GM12878 (cell line): ENCODE results near the gene MAGI2. TPM values are rescaled to one million over a fixed set of nuclear protein-coding genes. Genes with fewer than 3 reads are reported as not detected.

Source experiments
- ATAC-seq: fragments of 200-7000 bp; cut with Tn5 transposase; 3 replicates; pipeline ENCODE4 v1.9.1; 2020; ENCODE audit warnings: mild to moderate bottlenecking, moderate library complexity
- BruUV-seq: library from RNA; stranded (reverse); fragments of 400-500 nt; replicated peaks from 2 replicates; lab custom pipeline; 2021; lab: Mats Ljungman, UMichigan
- CTCF ChIA-PET: fragments of 300-600 bp; sonication (Branson Sonifier 250); formaldehyde crosslinking; extraction: SDS; loops from one replicate; lab custom pipeline; 2021; ENCODE audit warnings: inconsistent platforms; lab: Yijun Ruan, JAX
- POLR2A ChIA-PET: fragments of 350-600 bp; formaldehyde crosslinking; extraction: SDS; loops from one replicate; lab custom pipeline; 2021; ENCODE audit warnings: inconsistent platforms; lab: Charles Lee
- RAD21 ChIA-PET: fragments of 300-600 bp; sonication (Branson Sonifier 250); formaldehyde crosslinking; loops from one replicate; lab custom pipeline; 2023; ENCODE audit warnings: antibody characterized with exemption; ENCODE audit not compliant: unreplicated experiment; lab: Charles Lee
- SMC1A ChIA-PET: fragments of 300-600 bp; sonication (Branson Sonifier 250); formaldehyde crosslinking; loops from one replicate; lab custom pipeline; 2023; ENCODE audit not compliant: unreplicated experiment, uncharacterized antibody; lab: Charles Lee
- DNase-seq: peaks from one replicate; pipeline ENCODE4 v3.0.0-alpha.2; 2011; ENCODE audit warnings: low read depth, low spot score
- FAIRE-seq: peaks from 3 replicates; lab custom pipeline; 2011; peaks lifted over from hg19 to GRCh38; lab: Jason Lieb, UNC
- H2AFZ ChIP-seq: 2 replicates; pipeline ENCODE4 v1.6.0; 2011; ENCODE audit warnings: low read depth, low read length, control low read depth; ENCODE audit not compliant: control insufficient read depth
- H3K27ac ChIP-seq: 2 replicates; pipeline ENCODE4 v1.5.1; 2011; ENCODE audit warnings: control low read depth; ENCODE audit not compliant: control insufficient read depth, insufficient read depth
- H3K27me3 ChIP-seq, 2 experiments: replicated peaks in 1 of 2; 2 replicates each; pipeline versions ENCODE4 v1.6.0 to v1.6.1; 2011; ENCODE audit warnings: low read length in 1 of 2; ENCODE audit not compliant: control insufficient read depth in 2 of 2, insufficient read depth in 2 of 2
- H3K36me3 ChIP-seq, 2 experiments: 2 replicates each; pipeline ENCODE4 v1.5.1; 2011; ENCODE audit warnings: low read length in 1 of 2; ENCODE audit not compliant: control insufficient read depth in 2 of 2, insufficient read depth in 2 of 2
- H3K4me1 ChIP-seq: 2 replicates; pipeline ENCODE4 v1.6.1; 2011; ENCODE audit warnings: mild to moderate bottlenecking, low read length, moderate library complexity, mixed read lengths; ENCODE audit not compliant: control insufficient read depth, insufficient read depth
- H3K4me2 ChIP-seq: 2 replicates; pipeline ENCODE4 v1.6.0; 2011; ENCODE audit warnings: control low read depth; ENCODE audit not compliant: control insufficient read depth, insufficient read depth
- H3K4me3 ChIP-seq: fragments of 200-600 bp; sonication (generic); 2 replicates; pipeline ENCODE4 v1.5.1; 2016
- H3K79me2 ChIP-seq: 2 replicates; pipeline ENCODE4 v1.6.0; 2011; ENCODE audit warnings: low read length; ENCODE audit not compliant: control insufficient read depth, insufficient read depth
- H3K9ac ChIP-seq: 2 replicates; pipeline ENCODE4 v1.8.0; 2011; ENCODE audit warnings: low read length, control low read depth, mixed read lengths; ENCODE audit not compliant: control insufficient read depth, insufficient read depth
- H3K9me3 ChIP-seq: replicated peaks from 3 replicates; pipeline ENCODE4 v1.5.1; 2011; ENCODE audit warnings: mild to moderate bottlenecking, low read length; ENCODE audit not compliant: control insufficient read depth, insufficient read depth
- H4K20me1 ChIP-seq: 2 replicates; pipeline ENCODE4 v1.6.0; 2011; ENCODE audit not compliant: control insufficient read depth, insufficient read depth
- BHLHE40 ChIP-seq, 2 experiments: fragments of 450-650 bp in 1 of 2; IDR thresholded peaks; 2 replicates each; pipeline ENCODE4 v1.6.1; 2011 to 2017; ENCODE audit warnings: low read depth in 2 of 2, borderline replicate concordance in 1 of 2, improper control_type of control experiment in 1 of 2, low read length in 1 of 2, mild to moderate bottlenecking in 1 of 2
- BRCA1 ChIP-seq: IDR thresholded peaks from 2 replicates; pipeline ENCODE4 v1.6.1; 2011; ENCODE audit warnings: low read depth, low read length, improper control_type of control experiment
- CEBPB ChIP-seq, 2 experiments: fragments of 150-350 bp in 1 of 2; IDR thresholded peaks; 2 replicates each; pipeline ENCODE4 v1.6.1; 2012 to 2014; ENCODE audit warnings: low read depth in 2 of 2, low read length in 2 of 2, borderline replicate concordance in 1 of 2, inconsistent platforms in 1 of 2
- CTCF ChIP-seq, 3 experiments: IDR thresholded peaks in 2 of 3; conservative IDR thresholded peaks in 1 of 3; 2 replicates each; pipeline ENCODE4 v1.5.1; 2011; ENCODE audit warnings: low read depth in 3 of 3, low read length in 3 of 3, mild to moderate bottlenecking in 3 of 3, control low read depth in 2 of 3, moderate library complexity in 2 of 3, inconsistent platforms in 1 of 3, mixed read lengths in 1 of 3; ENCODE audit not compliant: control insufficient read depth in 2 of 3, insufficient read depth in 1 of 3; ENCODE audit errors: extremely low read depth in 1 of 3
- EED ChIP-seq: sonication (generic); IDR thresholded peaks from 2 replicates; pipeline ENCODE4 v1.6.1; 2016; ENCODE audit warnings: antibody characterized with exemption, low read depth
- ESRRA ChIP-seq: IDR thresholded peaks from 2 replicates; pipeline ENCODE4 v1.6.1; 2012; ENCODE audit warnings: mild to moderate bottlenecking, low read length, improper control_type of control experiment
- KAT2A ChIP-seq: conservative IDR thresholded peaks from 2 replicates; pipeline ENCODE4 v1.6.1; 2011; ENCODE audit warnings: low read depth, low read length; ENCODE audit not compliant: control insufficient read depth
- NFYA ChIP-seq: IDR thresholded peaks from 2 replicates; pipeline ENCODE4 v1.6.1; 2011; ENCODE audit warnings: low read depth, mild to moderate bottlenecking, low read length, improper control_type of control experiment, borderline replicate concordance
- POU2F2 ChIP-seq: IDR thresholded peaks from 3 replicates; pipeline ENCODE4 v1.6.1; 2011; ENCODE audit warnings: low read depth, mild to moderate bottlenecking, low read length, borderline replicate concordance
- RCOR1 ChIP-seq: conservative IDR thresholded peaks from 2 replicates; pipeline ENCODE4 v1.6.1; 2012; ENCODE audit warnings: low read depth, low read length, improper control_type of control experiment
- STAT1 ChIP-seq: fragments of 450-650 bp; conservative IDR thresholded peaks from 2 replicates; pipeline ENCODE4 v1.6.1; 2014; ENCODE audit warnings: antibody characterized with exemption, mild to moderate bottlenecking
- USF2 ChIP-seq: IDR thresholded peaks from 2 replicates; pipeline ENCODE4 v1.6.1; 2011; ENCODE audit warnings: low read depth, low read length, improper control_type of control experiment, borderline replicate concordance
- ZBTB11 ChIP-seq: fragments of 450-650 bp; formaldehyde crosslinking; IDR thresholded peaks from 2 replicates; pipeline ENCODE4 v1.5.0; 2022; ENCODE audit warnings: mild to moderate bottlenecking, missing genetic modification characterization
- ZBTB4 ChIP-seq: fragments of 450-650 bp; formaldehyde crosslinking; IDR thresholded peaks from 2 replicates; pipeline ENCODE4 v1.4.0; 2022; ENCODE audit warnings: mild to moderate bottlenecking, moderate library complexity
- ZNF24 ChIP-seq: fragments of 450-650 bp; IDR thresholded peaks from 2 replicates; pipeline ENCODE4 v1.6.1; 2017; ENCODE audit warnings: antibody characterized with exemption, mild to moderate bottlenecking
- ZNF622 ChIP-seq: fragments of 450-650 bp; IDR thresholded peaks from 2 replicates; pipeline ENCODE4 v1.6.1; 2017; ENCODE audit warnings: mild to moderate bottlenecking, inconsistent platforms
- WGBS: methylation state at CpG from one replicate; pipeline ENCODE4 v1.1.6; 2016; ENCODE audit warnings: low lambda C conversion rate; ENCODE audit not compliant: insufficient replicate concordance, insufficient coverage; ENCODE audit errors: missing lambda C conversion rate; 5-methylcytosine and 5-hydroxymethylcytosine counted together
- in situ Hi-C: fragments of 300-500 bp; cut with MboI; formaldehyde crosslinking; loops from 9 replicates; pipeline ENCODE4 v1.14.3; 2018; ENCODE audit warnings: mixed read lengths
- intact Hi-C: fragments of 100-400 bp; cut with micrococcal nuclease; formaldehyde crosslinking; loops from one replicate; pipeline ENCODE4 v1.14.2; 2022; ENCODE audit not compliant: unreplicated experiment
- polyA plus RNA-seq, 11 experiments: library from polyadenylated mRNA; depleted of rRNA in 4 of 11; unstranded in 6 of 11; stranded (reverse) in 5 of 11; fragments of >200 nt; fragmentation: Nextera tagmentation in 4 of 11; fragmentation: Illumina TruSeq in 1 of 11; extraction: Ambion mirVana in 4 of 11; extraction: Trizol in 1 of 11; gene quantifications; 1 replicate in 1 of 11; 2 replicates in 10 of 11; pipeline versions ENCODE4 v1.2.1 to v1.2.3, GENCODE V29; 2011 to 2016; ENCODE audit warnings: inconsistent platforms in 2 of 11, missing spikeins in 2 of 11, low read depth in 1 of 11
- total RNA-seq, 4 experiments: library from RNA; depleted of rRNA in 3 of 4; stranded (reverse); fragments of >200 nt in 3 of 4; fragmentation: Illumina TruSeq in 1 of 4; extraction: Trizol in 1 of 4; gene quantifications; 2 replicates each; pipeline versions ENCODE4 v1.2.1 to v1.2.3, GENCODE V29; 2013 to 2021

MAGI2 gene
- total and polyA plus RNA-seq, 10 of the 15 experiments (the other 5 are each of a cell fraction or from before 2014, with no cell fraction given) = 0.01 to 0.31 (median 0.05) TPM; not detected in 2

GRCh38 chr7:79060498-79060897 lies 393.0 kb downstream of the MAGI2 start:
- intact Hi-C loops = no loop called here
- in situ Hi-C loops = no loop called here

More at GRCh38 chr7:79060498-79060897, 393.0 kb downstream of the MAGI2 start:
- H3K4me2 ChIP-seq = no peak overlapping the region
- ChIA-PET SMC1A (no interaction called here), RAD21 (no interaction called here)
- H3K36me3 ChIP-seq = no peaks in the 10 kb centered on the region
- no peak overlapping the region for H3K27ac ChIP-seq
- WGBS = 13% methylated on average over 3 of the region's 3 CpGs
- no peak for FAIRE-seq
- TF ChIP-seq KAT2A (no peak), ESRRA (no peak), BHLHE40 (IDR thresholded peaks at IDR 0.05; ENCODE audit: borderline replicate concordance in 1 of 2, low read depth in 2 of 2, low read length in 1 of 2) (no peak), NFYA (no peak), ZNF24 (no peak), POU2F2 (no peak), STAT1 (no peak), ZBTB11 (CRISPR knock-in tag) (no peak), CEBPB (IDR thresholded peaks at IDR 0.05; ENCODE audit: borderline replicate concordance in 1 of 2, low read depth in 2 of 2, low read length in 2 of 2) (no peak), EED (no peak), CTCF (IDR thresholded peaks at IDR 0.05 in 2 of 3, conservative IDR thresholded peaks at IDR 0.05 in 1 of 3; ENCODE audit: control insufficient read depth in 2 of 3, extremely low read depth in 1 of 3, insufficient read depth in 1 of 3, low read depth in 3 of 3, low read length in 3 of 3) (no peak), USF2 (no peak), ZBTB4 (CRISPR knock-in tag) (no peak), RCOR1 (no peak), BRCA1 (no peak), ZNF622 (no peak)
- TF ChIP-seq, all 136 proteins: peak for 0
- ATAC-seq = no peak
- Histone ChIP-seq H3K27me3 (no peaks in the 10 kb centered on the region), H3K4me3 (no peak overlapping the region), H3K9ac (no peak overlapping the region), H4K20me1 (no peaks in the 10 kb centered on the region), H3K9me3 (no peaks in the 10 kb centered on the region), H3K4me1 (no peaks in the 10 kb centered on the region), H3K79me2 (no peaks in the 10 kb centered on the region), H2AFZ (no peak overlapping the region)
- ChIA-PET CTCF (no interaction called here), POLR2A (no interaction called here)
- no TSS peak for BruUV-seq
- no peak for DNase-seq
